GM21390 (cell line): ENCODE measurements around the gene PAPOLB.

Experiments used
- ATAC-seq: cut with Tn5 transposase; IDR thresholded peaks from one replicate; pipeline ENCODE4 v1.9.1; 2021; ENCODE audit not compliant: unreplicated experiment

PAPOLB gene

DNA sequence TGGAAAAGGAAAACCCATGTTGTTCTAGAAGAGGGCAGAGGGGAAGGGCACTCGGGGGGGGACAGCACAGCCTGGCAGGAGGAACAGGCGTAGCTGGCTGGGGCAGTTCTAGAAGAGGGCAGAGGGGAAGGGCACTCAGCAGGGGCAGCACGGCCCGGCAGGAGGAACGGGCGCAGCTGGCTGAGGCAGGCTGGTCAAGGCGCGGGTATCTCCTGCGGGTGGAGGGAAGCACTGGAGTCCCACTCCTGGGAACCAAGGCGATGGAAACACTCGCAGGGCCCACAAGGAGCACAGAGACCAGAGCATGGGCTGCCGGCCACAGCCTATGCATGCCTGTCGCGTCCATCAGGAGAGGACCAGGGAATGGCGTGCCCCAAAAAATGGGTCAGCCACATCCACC lies 36.7 kb downstream of the PAPOLB start:
- no peak for ATAC-seq

DNA sequence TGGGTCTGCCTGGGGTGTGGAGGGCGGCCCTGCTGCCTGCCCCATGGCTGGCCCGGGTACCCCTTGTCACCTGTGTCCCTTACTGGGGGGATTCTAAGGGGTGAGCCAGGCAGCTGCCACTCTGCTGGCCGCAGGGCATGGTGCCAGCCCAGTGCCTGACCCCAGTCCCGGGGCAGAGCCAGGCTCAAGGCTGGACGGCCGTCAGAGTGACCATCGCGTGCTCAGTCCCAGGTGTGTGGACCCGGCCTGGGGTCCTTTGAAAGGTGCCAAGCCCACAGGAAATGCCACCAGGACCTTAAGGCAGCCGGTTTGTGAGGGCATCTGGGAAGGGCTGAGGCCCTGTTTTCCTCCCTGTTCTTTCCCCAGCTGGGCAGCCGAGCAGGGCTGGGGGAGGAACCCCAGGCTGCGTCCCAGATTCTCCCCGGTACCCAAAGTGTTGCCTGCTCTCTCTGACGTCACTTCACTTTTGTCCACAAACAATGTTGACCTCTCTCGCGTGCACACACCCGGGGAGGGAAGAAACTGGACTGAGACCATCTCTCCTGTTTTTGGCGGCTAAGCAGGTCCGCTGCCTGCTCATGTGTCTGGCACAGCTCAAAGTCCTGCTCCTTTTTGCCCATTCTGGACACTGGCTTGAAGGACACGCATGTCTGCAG lies 37.6 kb downstream of the PAPOLB start:
- ATAC-seq = no peak

DNA sequence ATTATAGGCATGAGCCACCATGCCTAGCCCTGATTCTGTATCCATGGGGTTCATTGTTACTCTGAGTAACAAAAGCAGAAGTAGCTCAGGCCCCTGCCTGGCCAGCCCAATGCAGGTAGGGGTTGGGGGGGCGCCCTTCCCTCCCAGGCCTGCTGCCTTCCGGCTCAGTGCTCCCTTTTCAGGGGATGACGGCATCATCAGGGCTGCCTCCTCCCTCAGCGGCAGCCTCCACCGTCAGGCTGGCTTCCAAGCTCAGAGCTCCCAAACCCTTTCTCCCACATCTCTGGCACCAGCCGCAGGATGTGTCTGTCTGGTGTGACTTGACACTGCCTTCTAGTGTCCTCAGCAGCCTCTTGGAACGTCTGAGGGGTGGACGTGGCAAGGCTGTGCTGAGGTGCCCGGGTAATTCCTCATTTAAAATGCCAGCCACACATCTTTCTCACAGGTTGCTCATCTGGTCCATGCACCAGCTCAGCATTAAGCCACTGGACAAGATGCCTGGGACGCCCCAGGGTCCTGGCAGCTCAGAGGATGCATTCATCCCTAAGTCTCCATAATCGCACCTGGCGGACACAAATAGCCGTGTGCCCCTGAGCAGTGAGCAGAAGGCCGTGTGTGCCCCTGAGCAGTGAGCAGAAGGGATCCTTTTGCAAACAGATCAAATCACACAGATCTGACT lies 38.2 kb downstream of the PAPOLB start:
- no peak for ATAC-seq

- no peak for ATAC-seq
These were observed 39.2 kb downstream of the PAPOLB start for GRCh38 chr7:4822677-4823076.

DNA sequence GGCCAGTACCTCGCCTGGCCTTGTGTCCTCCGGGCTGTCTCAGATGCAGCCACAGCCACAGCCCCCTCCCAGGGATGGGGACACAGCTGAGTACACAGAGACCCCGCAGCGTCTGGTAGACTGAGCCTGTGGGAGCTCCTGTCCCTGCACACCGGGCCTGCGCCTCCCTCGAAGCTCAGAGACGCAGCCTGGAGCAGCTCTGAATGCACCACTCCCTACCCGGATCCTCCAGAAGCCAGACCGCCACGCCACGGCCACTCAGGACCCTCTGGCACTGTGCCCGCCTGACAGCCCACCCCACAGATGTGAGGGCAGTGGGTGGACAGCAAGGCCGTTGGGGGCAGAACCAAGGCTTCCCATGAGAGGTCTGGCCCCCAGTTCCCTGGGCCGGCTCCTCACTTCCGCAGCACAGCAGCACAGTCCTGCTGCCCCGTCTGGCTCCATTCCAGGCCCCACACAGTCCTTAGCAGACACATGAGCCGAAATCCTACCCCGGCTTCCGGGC lies 40.8 kb downstream of the PAPOLB start:
- ATAC-seq = no peak

DNA sequence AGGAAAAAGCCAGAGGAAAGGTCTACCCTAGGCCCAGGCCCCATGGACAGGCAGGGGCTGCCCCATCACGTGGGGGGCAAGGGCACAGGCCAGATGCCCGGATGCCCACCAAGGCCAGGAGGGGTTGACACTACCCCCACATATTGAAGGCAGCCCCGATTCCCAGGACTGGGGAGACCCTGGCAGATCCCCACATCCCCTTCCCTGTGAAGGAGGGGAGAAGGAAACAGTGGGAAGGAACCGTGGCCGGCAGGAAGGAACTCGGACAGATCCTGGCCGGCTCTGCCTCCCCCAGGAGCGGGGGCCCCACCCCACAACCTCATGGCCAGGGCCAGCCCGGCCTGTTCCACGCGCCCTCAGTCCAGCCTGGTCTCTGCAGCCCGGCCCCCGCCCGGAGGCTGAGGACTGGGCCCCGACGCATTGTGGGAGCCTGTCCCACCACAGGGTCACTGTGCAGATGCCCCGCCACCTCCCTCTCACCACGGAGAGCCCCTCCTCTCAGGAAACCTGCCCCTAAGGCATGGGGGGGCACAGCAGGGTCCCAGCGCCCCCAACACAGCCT lies 41.3 kb downstream of the PAPOLB start:
- ATAC-seq = no peak

- no peak for ATAC-seq
These were observed 42.0 kb downstream of the PAPOLB start for GRCh38 chr7:4819560-4820404.

DNA sequence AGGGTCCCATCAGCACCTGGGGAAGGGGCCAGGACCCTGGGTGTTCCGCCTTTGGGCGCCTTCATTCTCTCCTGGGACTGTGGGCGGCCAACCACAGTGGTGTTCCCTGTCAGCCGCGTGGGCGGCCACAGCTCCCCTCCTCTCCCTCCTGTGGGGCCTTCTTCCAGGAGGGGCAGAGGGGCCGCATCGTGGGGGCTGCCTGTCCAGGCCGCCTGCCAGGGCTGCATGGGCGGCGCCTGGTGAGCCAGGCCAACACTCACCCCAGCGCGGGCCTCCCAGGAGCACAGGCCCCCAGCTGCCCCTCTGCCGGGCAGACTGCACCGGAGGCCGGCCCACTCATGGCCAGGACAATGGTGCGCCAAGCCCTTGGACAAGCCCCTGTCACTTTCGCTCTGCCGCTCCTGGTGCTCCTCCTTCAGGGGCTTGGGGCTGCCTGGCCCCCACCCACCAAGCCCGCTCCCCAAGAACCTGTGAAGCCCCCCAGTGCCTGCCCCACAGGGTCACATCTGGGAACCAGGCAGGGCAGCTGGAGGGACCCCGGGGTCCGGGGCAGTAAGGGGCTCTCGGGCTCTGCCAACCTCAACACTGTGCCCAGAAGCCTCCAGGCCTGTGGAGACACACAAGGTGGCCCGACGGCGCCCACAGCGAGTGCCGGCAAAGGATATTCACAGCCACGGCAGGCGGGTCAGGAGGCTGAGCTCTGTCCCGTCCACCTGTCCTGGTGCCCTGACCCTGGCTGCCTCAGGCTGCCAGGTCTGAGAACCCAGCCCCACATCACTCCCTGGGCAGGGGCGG lies 43.6 kb downstream of the PAPOLB start:
- no peak for ATAC-seq

GRCh38 chr7:4817178-4817901 lies 44.5 kb downstream of the PAPOLB start:
- ATAC-seq = no peak

GRCh38 chr7:4816419-4817080 lies 45.3 kb downstream of the PAPOLB start:
- no peak for ATAC-seq

- no peak for ATAC-seq
These were observed 46.0 kb downstream of the PAPOLB start for GRCh38 chr7:4815609-4816418.

DNA sequence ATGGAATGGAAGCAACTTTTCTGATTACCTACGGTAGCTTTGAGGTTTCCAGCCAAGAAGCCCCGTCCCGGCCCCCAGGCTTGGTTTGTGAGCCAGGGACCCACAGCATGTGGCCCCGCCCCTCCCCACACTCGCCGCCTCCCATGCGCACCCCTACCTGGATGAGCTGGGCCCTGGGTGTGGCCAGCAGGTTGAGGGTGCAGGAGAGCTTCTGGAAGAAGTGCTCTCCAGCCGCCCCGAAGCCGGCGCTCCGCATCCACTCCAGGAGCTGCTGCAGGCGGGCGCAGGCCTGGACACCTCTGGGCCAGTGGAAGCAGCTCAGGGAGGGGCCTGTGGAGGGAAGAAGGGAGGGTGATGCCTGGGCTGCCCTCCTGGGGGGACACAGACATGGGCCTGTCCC lies 46.7 kb downstream of the PAPOLB start:
- ATAC-seq = no peak

DNA sequence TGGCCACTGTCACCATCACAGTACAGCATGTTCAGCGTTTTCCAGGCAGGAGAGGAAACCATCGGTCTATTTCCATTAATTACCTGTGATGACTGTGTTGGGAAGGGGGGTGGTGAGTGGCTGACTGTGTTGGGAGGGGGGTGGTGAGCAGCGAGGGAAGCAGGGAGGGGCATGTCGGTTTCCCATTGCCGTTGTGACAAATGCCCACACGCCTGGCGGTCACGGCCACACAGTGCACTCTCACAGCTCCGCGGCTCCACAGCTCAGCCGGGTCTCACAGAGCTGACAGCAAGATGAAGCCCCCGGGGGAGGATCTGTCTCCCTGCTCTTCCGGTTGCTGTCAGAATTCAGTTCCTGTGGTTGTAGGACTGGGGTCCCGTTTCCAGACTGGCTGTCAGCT lies 47.4 kb downstream of the PAPOLB start:
- no peak for ATAC-seq

DNA sequence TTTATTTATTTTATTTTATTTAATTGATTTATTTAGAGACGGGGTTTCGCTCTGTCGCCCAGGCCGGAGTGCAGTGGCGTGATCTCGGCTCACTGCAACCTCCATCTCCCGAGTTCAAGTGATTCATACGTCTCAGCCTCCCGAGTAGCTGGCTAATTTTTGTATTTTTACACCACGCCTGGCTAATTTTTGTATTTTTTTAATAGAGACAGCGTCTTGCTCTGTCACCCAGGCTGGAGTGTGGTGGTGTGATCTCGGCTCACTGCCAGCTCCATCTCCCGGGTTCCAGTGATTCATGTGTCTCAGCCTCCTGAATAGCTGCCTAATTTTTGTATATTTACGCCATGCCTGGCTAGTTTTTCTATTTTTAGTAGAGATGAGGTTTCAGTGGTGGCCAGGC lies 52.2 kb downstream of the PAPOLB start:
- ATAC-seq = no peak

DNA sequence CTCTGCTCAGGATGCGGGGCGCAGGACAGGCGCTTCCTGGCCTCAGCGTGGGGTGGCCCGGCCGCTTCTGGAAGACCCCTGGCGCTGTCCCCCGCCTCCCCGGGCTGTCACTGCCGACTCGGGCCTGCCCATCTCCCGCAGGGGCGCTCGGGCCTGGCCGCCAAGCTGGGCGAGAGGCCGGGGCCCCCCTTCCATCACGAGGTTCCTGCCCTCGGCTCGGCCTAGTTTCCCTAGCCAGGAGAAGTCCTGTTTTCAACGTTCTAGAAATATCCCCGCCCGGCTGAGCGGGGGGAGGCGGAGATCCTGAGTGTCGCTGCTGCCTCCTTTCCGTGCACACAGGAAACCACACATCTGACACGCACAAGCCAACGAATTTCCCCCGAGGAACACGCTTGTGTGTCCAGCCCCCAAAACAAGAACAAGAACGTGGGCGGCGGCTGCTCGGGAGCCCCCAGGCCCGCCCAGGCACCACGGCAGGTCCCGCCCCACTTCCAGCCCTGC lies 52.7 kb downstream of the PAPOLB start:
- no peak for ATAC-seq

- no peak for ATAC-seq
These were observed 53.3 kb downstream of the PAPOLB start for GRCh38 chr7:4808565-4808964.

DNA sequence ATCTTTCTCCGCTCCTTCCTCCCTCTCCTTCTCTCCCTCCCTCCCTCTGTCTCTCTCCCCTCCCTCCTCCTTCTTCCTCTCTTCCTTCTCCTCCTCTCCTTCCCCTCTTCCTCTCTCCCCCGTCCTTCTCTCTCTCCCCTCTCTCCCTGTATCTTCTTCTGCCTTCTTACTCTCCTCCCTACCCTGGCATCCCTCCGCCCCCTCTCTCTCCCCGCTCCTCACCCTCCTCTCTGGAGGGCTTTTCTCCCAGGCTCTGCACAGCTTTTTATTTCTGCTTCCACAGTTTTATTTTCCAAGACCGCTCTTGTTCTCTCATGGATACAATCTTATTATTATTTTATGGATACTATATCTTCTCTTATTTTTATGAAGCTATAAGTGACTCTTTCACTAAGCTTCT lies 53.8 kb downstream of the PAPOLB start:
- no peak for ATAC-seq
